ENCODE results near the gene RELN.

- no peak for TF ChIP-seq CTCF (IDR thresholded peaks at IDR 0.05 in 4 of 5, conservative IDR thresholded peaks at IDR 0.05 in 1 of 5)
- TF ChIP-seq POLR2A (IDR thresholded peaks at IDR 0.05) = no peak
Measured at GRCh38 chr7:103805346-103805745, 184.1 kb downstream of the RELN start.

Measured in gastrocnemius medialis (tissue), 4 donors.